WTC11 (cell line): ENCODE results near the gene MSI1. TPM values are rescaled to one million over a fixed set of nuclear protein-coding genes. Genes with fewer than 3 reads are reported as not detected.

Experiments used
- ATAC-seq: fragments of 200-7000 bp; cut with Tn5 transposase; 2 replicates; pipeline ENCODE4 v1.10.0; 2021; ENCODE audit warnings: mild to moderate bottlenecking, moderate library complexity
- CTCF ChIA-PET: fragments of 300-600 bp; sonication (Branson Sonifier 250); formaldehyde crosslinking; loops from one replicate; lab custom pipeline; 2021; ENCODE audit warnings: antibody characterized with exemption; lab: Charles Lee
- POLR2A ChIA-PET: fragments of 350-600 bp; sonication (Branson Sonifier 250); formaldehyde crosslinking; loops from one replicate; lab custom pipeline; 2021; ENCODE audit warnings: antibody characterized with exemption; lab: Charles Lee
- DNase-seq: peaks from one replicate; pipeline ENCODE4 v3.0.0; 2021; ENCODE audit warnings: low spot score
- H3K27ac Mint-ChIP-seq: 2 replicates; pipeline ENCODE4 v1.8.0; 2021; ENCODE audit warnings: mixed read lengths
- H3K27me3 Mint-ChIP-seq: 2 replicates; pipeline ENCODE4 v1.8.0; 2021; ENCODE audit warnings: low read depth, mild to moderate bottlenecking, moderate library complexity, mixed read lengths
- H3K36me3 Mint-ChIP-seq: 2 replicates; pipeline ENCODE4 v1.8.0; 2021; ENCODE audit warnings: mixed read lengths
- H3K4me1 Mint-ChIP-seq: 2 replicates; pipeline ENCODE4 v1.8.0; 2022; ENCODE audit warnings: mixed read lengths
- H3K4me3 Mint-ChIP-seq: 2 replicates; pipeline ENCODE4 v1.8.0; 2021; ENCODE audit warnings: mild to moderate bottlenecking, moderate library complexity, mixed read lengths
- H3K9me3 Mint-ChIP-seq: 2 replicates; pipeline ENCODE4 v1.8.0; 2021; ENCODE audit warnings: mixed read lengths
- AR ChIP-seq: fragments of 250-450 bp; sonication (Bioruptor Pico); IDR thresholded peaks from 2 replicates; pipeline ENCODE4 v1.9.0; 2021; ENCODE audit warnings: mild to moderate bottlenecking
- ELF4 ChIP-seq: sonication (generic); formaldehyde crosslinking; IDR thresholded peaks from 2 replicates; pipeline ENCODE4 v1.8.1; 2022; ENCODE audit warnings: low read depth, mild to moderate bottlenecking, moderate library complexity, missing genetic modification reagents
- ESRRA ChIP-seq: sonication (generic); formaldehyde crosslinking; IDR thresholded peaks from 2 replicates; pipeline ENCODE4 v1.8.1; 2022; ENCODE audit warnings: mild to moderate bottlenecking, missing genetic modification reagents, borderline replicate concordance
- GABPB1 ChIP-seq: sonication (generic); formaldehyde crosslinking; IDR thresholded peaks from 2 replicates; pipeline ENCODE4 v1.8.1; 2023; ENCODE audit warnings: mild to moderate bottlenecking, missing genetic modification reagents
- JUN ChIP-seq: sonication (generic); formaldehyde crosslinking; IDR thresholded peaks from 2 replicates; pipeline ENCODE4 v1.8.0; 2023; ENCODE audit warnings: mild to moderate bottlenecking, missing genetic modification reagents
- MLX ChIP-seq: sonication (generic); formaldehyde crosslinking; IDR thresholded peaks from 2 replicates; pipeline ENCODE4 v1.8.1; 2023; ENCODE audit warnings: mild to moderate bottlenecking, missing genetic modification reagents, moderate library complexity
- PRDM15 ChIP-seq: sonication (generic); formaldehyde crosslinking; IDR thresholded peaks from 2 replicates; pipeline ENCODE4 v1.8.0; 2022; ENCODE audit warnings: missing genetic modification reagents
- PRRX2 ChIP-seq: fragments of 250-450 bp; sonication (Bioruptor Pico); IDR thresholded peaks from 2 replicates; pipeline ENCODE4 v1.8.0; 2021; ENCODE audit warnings: mild to moderate bottlenecking
- SP1 ChIP-seq: sonication (generic); formaldehyde crosslinking; conservative IDR thresholded peaks from 2 replicates; pipeline ENCODE4 v1.8.1; 2022; ENCODE audit warnings: missing genetic modification reagents
- TCF7 ChIP-seq: sonication (generic); formaldehyde crosslinking; IDR thresholded peaks from 2 replicates; pipeline ENCODE4 v1.8.0; 2022; ENCODE audit warnings: mild to moderate bottlenecking, low read depth, missing genetic modification reagents, moderate library complexity
- TP53 ChIP-seq: sonication (generic); formaldehyde crosslinking; IDR thresholded peaks from 2 replicates; pipeline ENCODE4 v1.8.1; 2023; ENCODE audit warnings: mild to moderate bottlenecking, missing genetic modification reagents
- ZNF121 ChIP-seq: sonication (generic); formaldehyde crosslinking; IDR thresholded peaks from 2 replicates; pipeline ENCODE4 v1.8.0; 2023; ENCODE audit warnings: missing genetic modification reagents
- ZNF281 ChIP-seq: sonication (generic); formaldehyde crosslinking; IDR thresholded peaks from 2 replicates; pipeline ENCODE4 v1.8.0; 2023; ENCODE audit warnings: mild to moderate bottlenecking, missing genetic modification reagents
- ZNF317 ChIP-seq: sonication (generic); formaldehyde crosslinking; IDR thresholded peaks from 2 replicates; pipeline ENCODE4 v1.8.1; 2023; ENCODE audit warnings: low read depth, mild to moderate bottlenecking, moderate library complexity, missing genetic modification reagents, borderline replicate concordance
- ZNF425 ChIP-seq: fragments of 250-450 bp; sonication (Bioruptor Pico); conservative IDR thresholded peaks from 2 replicates; pipeline ENCODE4 v1.9.0; 2021; ENCODE audit warnings: mild to moderate bottlenecking
- total RNA-seq: library from RNA; stranded (reverse); gene quantifications from 3 replicates; pipeline ENCODE4 v1.2.3, GENCODE V29; 2021

MSI1 gene
- total RNA-seq, 1 experiment from 2014 or later: 71.5 TPM

- no peak for TF ChIP-seq ZNF281
- no peak for TF ChIP-seq PRDM15 (CRISPR knock-in tag)
- no peak for TF ChIP-seq ZNF317
- TF ChIP-seq AR (CRISPR knock-in tag): no peak
- TF ChIP-seq ZNF121 (CRISPR knock-in tag): no peak
These were observed 47.4 kb downstream of the MSI1 start (continued) for GRCh38 chr12:120321382-120322202.

- H3K4me3 Mint-ChIP-seq: peak overlapping the region; percentile 80
- ATAC-seq (peak; percentile 98), DNase-seq (peak; percentile 100)
- no peaks in the 10 kb centered on the region for H3K36me3 Mint-ChIP-seq
- peaks cover 11% of the 10 kb centered on the region for H3K4me1 Mint-ChIP-seq
- peak overlapping the region; percentile 68 for H3K27ac Mint-ChIP-seq
- ChIA-PET CTCF (interaction anchor here (0.6 to 6.6 kb wide), 20 partner anchors 9 to 391 kb away, joined by 3 to 125 read pairs (median 3); partner anchors contain the start of genes PXN and SIRT4), POLR2A (interaction anchor here (0.6 to 1.2 kb wide), 9 partner anchors 11 to 178 kb away, joined by 3 to 8 read pairs (median 3); partner anchors contain the start of genes DYNLL1, RNU4-1, RNU4-2 and RPLP0)
- 0 out of 2 replicates have a peak, but pooled peaks cover 4% of the 10 kb centered on the region for H3K9me3 Mint-ChIP-seq
- peaks cover 5% of the 10 kb centered on the region for H3K27me3 Mint-ChIP-seq
- TF ChIP-seq ELF4 (CRISPR knock-in tag) (no peak), SP1 (CRISPR knock-in tag) (peak; percentile 69), TP53 (CRISPR knock-in tag) (no peak), ESRRA (CRISPR knock-in tag) (no peak), ZNF425 (no peak), JUN (CRISPR knock-in tag) (no peak), MLX (CRISPR knock-in tag) (no peak), AR (CRISPR knock-in tag) (no peak), PRRX2 (CRISPR knock-in tag) (no peak), GABPB1 (no peak; the same call in none of the 2 replicates), TCF7 (CRISPR knock-in tag) (no peak)
These were observed 51.5 kb downstream of the MSI1 start for GRCh38 chr12:120317224-120318105.
